Measurements from ENCODE around the gene SBNO2.

SBNO2 gene

DNA sequence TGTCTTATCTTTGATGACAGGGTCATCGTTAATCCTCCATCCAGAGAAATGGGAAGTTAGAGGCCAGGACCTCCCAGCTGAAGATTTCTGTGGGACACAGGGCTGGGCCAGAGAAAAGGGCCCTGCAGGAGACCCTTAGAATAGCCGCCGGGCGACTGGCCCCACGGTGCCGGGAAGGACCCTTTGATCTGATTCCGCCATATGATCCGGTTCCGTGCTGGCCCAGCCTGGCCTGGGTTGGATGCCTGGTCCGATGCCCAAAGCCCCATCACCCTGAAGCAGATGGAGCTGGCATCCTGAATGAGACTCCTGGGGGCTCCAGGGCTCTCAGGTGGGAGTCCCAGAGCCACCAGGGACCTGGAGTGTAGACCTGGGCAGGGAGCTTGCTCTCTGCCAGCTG lies 25.5 kb upstream of the SBNO2 start:
- no peak for TF ChIP-seq SIN3A (IDR thresholded peaks at IDR 0.05; ENCODE audit: borderline replicate concordance, insufficient read depth, low read length)
- no peak for TF ChIP-seq FOXP2 (optimal IDR thresholded peaks at IDR 0.05; ENCODE audit: borderline replicate concordance, extremely low read depth, extremely low read length, insufficient read depth)
- TF ChIP-seq, protein P1, sequence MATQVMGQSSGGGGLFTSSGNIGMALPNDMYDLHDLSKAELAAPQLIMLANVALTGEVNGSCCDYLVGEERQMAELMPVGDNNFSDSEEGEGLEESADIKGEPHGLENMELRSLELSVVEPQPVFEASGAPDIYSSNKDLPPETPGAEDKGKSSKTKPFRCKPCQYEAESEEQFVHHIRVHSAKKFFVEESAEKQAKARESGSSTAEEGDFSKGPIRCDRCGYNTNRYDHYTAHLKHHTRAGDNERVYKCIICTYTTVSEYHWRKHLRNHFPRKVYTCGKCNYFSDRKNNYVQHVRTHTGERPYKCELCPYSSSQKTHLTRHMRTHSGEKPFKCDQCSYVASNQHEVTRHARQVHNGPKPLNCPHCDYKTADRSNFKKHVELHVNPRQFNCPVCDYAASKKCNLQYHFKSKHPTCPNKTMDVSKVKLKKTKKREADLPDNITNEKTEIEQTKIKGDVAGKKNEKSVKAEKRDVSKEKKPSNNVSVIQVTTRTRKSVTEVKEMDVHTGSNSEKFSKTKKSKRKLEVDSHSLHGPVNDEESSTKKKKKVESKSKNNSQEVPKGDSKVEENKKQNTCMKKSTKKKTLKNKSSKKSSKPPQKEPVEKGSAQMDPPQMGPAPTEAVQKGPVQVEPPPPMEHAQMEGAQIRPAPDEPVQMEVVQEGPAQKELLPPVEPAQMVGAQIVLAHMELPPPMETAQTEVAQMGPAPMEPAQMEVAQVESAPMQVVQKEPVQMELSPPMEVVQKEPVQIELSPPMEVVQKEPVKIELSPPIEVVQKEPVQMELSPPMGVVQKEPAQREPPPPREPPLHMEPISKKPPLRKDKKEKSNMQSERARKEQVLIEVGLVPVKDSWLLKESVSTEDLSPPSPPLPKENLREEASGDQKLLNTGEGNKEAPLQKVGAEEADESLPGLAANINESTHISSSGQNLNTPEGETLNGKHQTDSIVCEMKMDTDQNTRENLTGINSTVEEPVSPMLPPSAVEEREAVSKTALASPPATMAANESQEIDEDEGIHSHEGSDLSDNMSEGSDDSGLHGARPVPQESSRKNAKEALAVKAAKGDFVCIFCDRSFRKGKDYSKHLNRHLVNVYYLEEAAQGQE (IDR thresholded peaks at IDR 0.05; ENCODE audit: insufficient read depth in 1 of 2, low read depth in 2 of 2, low read length in 2 of 2), result no peak
- TF ChIP-seq TAF1 (IDR thresholded peaks at IDR 0.05; ENCODE audit: borderline replicate concordance, insufficient read depth, low read length), result no peak
- TF ChIP-seq POLR2AphosphoS5 (IDR thresholded peaks at IDR 0.05; ENCODE audit: low read depth, low read length), result no peak

DNA sequence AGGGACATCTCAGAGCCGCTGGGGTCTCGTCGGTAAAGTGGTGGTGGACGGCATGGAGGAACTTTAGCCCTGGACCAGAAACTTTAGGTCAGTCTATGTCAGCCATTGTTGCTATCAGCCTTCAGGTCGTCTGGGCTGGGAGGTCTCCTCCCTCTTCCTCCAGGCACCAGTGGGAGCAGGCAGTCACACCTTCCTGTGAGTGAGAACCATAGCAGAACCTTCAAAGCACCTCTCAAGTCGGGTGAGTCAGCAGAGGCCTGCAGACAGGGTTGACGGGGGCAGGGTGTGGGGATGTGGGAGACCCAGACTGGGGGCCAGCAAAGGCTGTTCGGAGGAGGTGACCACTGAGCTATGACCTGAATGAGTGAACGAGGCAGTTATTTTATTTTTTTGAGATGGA lies 15.4 kb upstream of the SBNO2 start:
- TF ChIP-seq FOXP2 (optimal IDR thresholded peaks at IDR 0.05; ENCODE audit: borderline replicate concordance, extremely low read depth, extremely low read length, insufficient read depth) (no peak), POLR2AphosphoS5 (IDR thresholded peaks at IDR 0.05; ENCODE audit: low read depth, low read length) (no peak), TAF1 (IDR thresholded peaks at IDR 0.05; ENCODE audit: borderline replicate concordance, insufficient read depth, low read length) (no peak), SIN3A (IDR thresholded peaks at IDR 0.05; ENCODE audit: borderline replicate concordance, insufficient read depth, low read length) (no peak)
- TF ChIP-seq, protein P1 (IDR thresholded peaks at IDR 0.05; ENCODE audit: insufficient read depth in 1 of 2, low read depth in 2 of 2, low read length in 2 of 2), result no peak

DNA sequence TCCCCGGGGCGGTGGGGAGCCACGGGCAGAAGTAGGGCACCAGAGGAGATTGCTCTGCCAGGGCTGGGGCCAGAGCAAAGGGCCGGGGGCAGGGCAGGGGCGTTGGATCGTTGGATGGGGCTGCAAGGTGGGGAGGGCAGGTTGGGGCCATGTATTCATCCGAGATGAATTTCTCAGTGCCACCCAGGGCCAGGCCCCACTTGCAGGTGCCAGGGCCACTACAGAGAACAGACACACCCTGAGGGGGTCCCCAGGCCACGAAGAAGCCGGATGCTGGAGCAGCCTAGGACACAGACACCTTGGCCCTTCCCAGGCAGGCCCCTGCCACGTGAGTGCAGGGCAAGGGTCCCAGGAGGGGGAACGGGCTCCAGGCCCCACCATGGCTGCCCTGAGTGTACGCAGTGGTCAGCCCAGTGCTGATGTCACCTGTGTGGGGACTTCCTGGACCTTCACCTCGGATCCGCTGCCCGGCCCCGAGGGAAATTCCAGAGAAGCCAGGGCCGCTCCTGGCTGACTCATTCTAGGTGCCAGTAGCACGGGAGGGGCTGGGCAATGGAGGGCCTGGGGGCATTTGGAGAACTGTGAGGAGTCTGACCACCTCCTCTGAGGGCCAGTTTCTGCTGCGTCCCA lies 9.6 kb upstream of the SBNO2 start:
- no peak for TF ChIP-seq POLR2AphosphoS5 (IDR thresholded peaks at IDR 0.05; ENCODE audit: low read depth, low read length)
- TF ChIP-seq, protein P1 (IDR thresholded peaks at IDR 0.05; ENCODE audit: insufficient read depth in 1 of 2, low read depth in 2 of 2, low read length in 2 of 2), result no peak
- TF ChIP-seq FOXP2 (optimal IDR thresholded peaks at IDR 0.05; ENCODE audit: borderline replicate concordance, extremely low read depth, extremely low read length, insufficient read depth), result no peak
- no peak for TF ChIP-seq TAF1 (IDR thresholded peaks at IDR 0.05; ENCODE audit: borderline replicate concordance, insufficient read depth, low read length)
- no peak for TF ChIP-seq SIN3A (IDR thresholded peaks at IDR 0.05; ENCODE audit: borderline replicate concordance, insufficient read depth, low read length)

DNA sequence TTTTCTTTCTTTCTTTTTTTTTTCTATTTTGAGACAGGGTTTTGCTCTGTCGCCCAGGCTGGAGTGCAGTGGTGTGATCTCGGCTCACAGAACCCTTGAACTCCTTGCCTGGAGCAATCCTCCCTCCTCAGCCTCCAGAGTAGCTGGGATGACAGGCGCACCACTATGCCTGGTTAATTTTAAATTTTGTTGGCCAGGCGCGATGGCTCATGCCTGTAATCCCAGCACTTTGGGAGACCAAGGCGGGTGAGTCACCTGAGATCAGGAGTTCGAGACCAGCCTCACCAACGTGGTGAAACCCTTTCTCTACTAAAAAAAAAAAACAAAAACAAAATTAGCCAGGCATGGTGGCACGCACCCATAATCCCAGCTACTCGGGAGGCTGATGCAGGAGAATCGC lies 8.7 kb upstream of the SBNO2 start:
- TF ChIP-seq, protein P1 (IDR thresholded peaks at IDR 0.05; ENCODE audit: insufficient read depth in 1 of 2, low read depth in 2 of 2, low read length in 2 of 2), result no peak
- TF ChIP-seq SIN3A (IDR thresholded peaks at IDR 0.05; ENCODE audit: borderline replicate concordance, insufficient read depth, low read length) (no peak), FOXP2 (optimal IDR thresholded peaks at IDR 0.05; ENCODE audit: borderline replicate concordance, extremely low read depth, extremely low read length, insufficient read depth) (no peak), POLR2AphosphoS5 (IDR thresholded peaks at IDR 0.05; ENCODE audit: low read depth, low read length) (no peak), TAF1 (IDR thresholded peaks at IDR 0.05; ENCODE audit: borderline replicate concordance, insufficient read depth, low read length) (no peak)
